Thyroid gland (tissue), 4 donors: ENCODE measurements around the gene SAMD3. TPM values are rescaled to one million over a fixed set of nuclear protein-coding genes. Genes with fewer than 3 reads are reported as not detected.
"Not testable (repeated sequence)": the region's sequence is repeated elsewhere in the genome, so short reads cannot be mapped to it uniquely, and the experiment has no call there.

ENCODE experiments used
- DNase-seq, 2 donors: peaks; one replicate each; pipeline ENCODE4 v3.0.0-alpha.2; 2019
- H3K27ac ChIP-seq, 3 donors: fragments of 200-600 bp; sonication (generic); 1 replicate in 2 of 3; 2 replicates in 1 of 3; pipeline ENCODE4 v1.5.1; 2016 to 2019; ENCODE audit warnings: mild to moderate bottlenecking in 1 of 3, moderate library complexity in 1 of 3
- H3K27me3 ChIP-seq: fragments of 200-600 bp; sonication (generic); one replicate; pipeline ENCODE4 v1.5.1; 2019
- H3K36me3 ChIP-seq, 2 donors: fragments of 200-600 bp; sonication (generic); one replicate each; pipeline ENCODE4 v1.5.1; 2016 to 2019
- H3K4me1 ChIP-seq, 2 donors: fragments of 200-600 bp; sonication (generic); one replicate each; pipeline ENCODE4 v1.5.1; 2017 to 2019
- H3K4me3 ChIP-seq, 3 donors: fragments of 200-600 bp; sonication (generic); replicated peaks in 1 of 3; 1 replicate in 2 of 3; 2 replicates in 1 of 3; pipeline ENCODE4 v1.5.1; 2016; ENCODE audit warnings: mild to moderate bottlenecking in 1 of 3
- H3K9me3 ChIP-seq: fragments of 200-600 bp; sonication (generic); one replicate; pipeline ENCODE4 v1.5.1; 2017
- POLR2A ChIP-seq, 2 donors: fragments of 450-650 bp; IDR thresholded peaks; one replicate each; pipeline ENCODE4 v1.6.1; 2017; ENCODE audit warnings: antibody characterized with exemption in 2 of 2, mild to moderate bottlenecking in 2 of 2, moderate library complexity in 1 of 2
- whole genome bisulfite sequencing, 2 donors: methylation state at CpG; one replicate each; pipeline ENCODE4 v1.1.5; 2017; 5-methylcytosine and 5-hydroxymethylcytosine counted together
- intact Hi-C: fragments of 100-400 bp; cut with DNase I; formaldehyde crosslinking; loops from one replicate; pipeline ENCODE4 v1.15.1; 2023
- total RNA-seq, 4 donors: library from RNA; depleted of rRNA; stranded (reverse); fragments of >200 nt; gene quantifications; one replicate each; pipeline ENCODE4 v1.2.3, GENCODE V29; 2016
- TF ChIP-seq, protein P1 (sequence below), 6 experiments: fragments of 200-600 bp in 3 of 6; fragments of 450-650 bp in 3 of 6; sonication (generic) in 3 of 6; IDR thresholded peaks; one replicate each; pipeline ENCODE4 v1.5.1; 2016 to 2019; ENCODE audit warnings: antibody characterized with exemption in 6 of 6, mild to moderate bottlenecking in 2 of 6, inconsistent platforms in 1 of 6, moderate library complexity in 1 of 6

The SAMD3 gene
- total RNA-seq, 4 donors from 2014 or later: 0.17 to 2.0 TPM; not detected in 2

DNA sequence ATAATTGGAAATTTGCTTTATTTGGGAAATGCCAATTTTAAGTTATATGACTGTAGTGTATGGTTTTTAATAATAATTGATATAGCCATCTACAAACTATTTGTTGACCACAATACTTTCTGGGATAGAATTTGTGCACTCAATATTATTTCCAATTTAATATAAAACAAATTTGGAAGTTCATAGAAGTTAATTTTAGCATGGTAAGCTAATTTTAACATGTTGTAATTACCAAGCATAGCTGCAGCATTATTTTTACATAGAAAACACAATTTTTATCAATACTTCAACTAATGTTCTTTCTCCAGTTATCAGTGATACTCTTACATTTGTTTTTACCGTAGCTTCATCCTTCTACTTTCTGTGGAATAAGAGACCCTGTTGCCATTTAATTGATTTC is 103.5 kb downstream of the SAMD3 start:
- H3K4me3 ChIP-seq: no peak overlapping the region
- DNase-seq: no peak
- WGBS, 2 donors: 96 to 100% methylated on average over 1 of the region's 1 CpG

DNA sequence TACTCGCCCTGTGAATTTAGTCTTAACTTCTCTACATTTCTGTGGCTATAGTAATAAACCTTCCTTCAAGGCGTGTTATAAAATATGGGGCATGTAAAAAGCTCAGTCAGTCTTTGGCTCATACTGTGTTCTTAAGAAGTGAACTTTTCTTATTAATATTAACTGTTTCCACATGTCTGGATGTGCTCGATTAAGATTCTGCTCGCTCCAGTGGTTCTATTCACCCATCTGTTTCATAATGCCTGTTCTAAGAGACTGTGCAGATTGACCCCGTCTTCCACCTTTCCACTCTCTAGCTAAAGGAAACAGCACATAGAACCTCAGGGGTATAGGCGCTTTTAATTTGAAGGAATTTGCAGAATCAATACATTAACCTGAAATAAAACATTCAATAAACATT is 104.5 kb downstream of the SAMD3 start:
- no peak overlapping the region for H3K27ac ChIP-seq
- intact Hi-C loops: no loop called here
- TF ChIP-seq, protein P1, sequence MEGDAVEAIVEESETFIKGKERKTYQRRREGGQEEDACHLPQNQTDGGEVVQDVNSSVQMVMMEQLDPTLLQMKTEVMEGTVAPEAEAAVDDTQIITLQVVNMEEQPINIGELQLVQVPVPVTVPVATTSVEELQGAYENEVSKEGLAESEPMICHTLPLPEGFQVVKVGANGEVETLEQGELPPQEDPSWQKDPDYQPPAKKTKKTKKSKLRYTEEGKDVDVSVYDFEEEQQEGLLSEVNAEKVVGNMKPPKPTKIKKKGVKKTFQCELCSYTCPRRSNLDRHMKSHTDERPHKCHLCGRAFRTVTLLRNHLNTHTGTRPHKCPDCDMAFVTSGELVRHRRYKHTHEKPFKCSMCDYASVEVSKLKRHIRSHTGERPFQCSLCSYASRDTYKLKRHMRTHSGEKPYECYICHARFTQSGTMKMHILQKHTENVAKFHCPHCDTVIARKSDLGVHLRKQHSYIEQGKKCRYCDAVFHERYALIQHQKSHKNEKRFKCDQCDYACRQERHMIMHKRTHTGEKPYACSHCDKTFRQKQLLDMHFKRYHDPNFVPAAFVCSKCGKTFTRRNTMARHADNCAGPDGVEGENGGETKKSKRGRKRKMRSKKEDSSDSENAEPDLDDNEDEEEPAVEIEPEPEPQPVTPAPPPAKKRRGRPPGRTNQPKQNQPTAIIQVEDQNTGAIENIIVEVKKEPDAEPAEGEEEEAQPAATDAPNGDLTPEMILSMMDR (IDR thresholded peaks at IDR 0.05): no peak
- TF ChIP-seq POLR2A (IDR thresholded peaks at IDR 0.05): no peak
- no peaks in the 10 kb centered on the region for H3K9me3 ChIP-seq
- 86 to 91% methylated on average over 6 of the region's 6 CpGs for WGBS, 2 donors
- H3K4me1 ChIP-seq: no peaks in the 10 kb centered on the region
- H3K36me3 ChIP-seq: no peaks in the 10 kb centered on the region
- no peaks in the 10 kb centered on the region for H3K27me3 ChIP-seq
- DNase-seq: no peak
- no peak overlapping the region for H3K4me3 ChIP-seq

More for the DNA sequence above, 103.5 kb downstream of the SAMD3 start:
- Histone ChIP-seq H3K4me1 (no peaks in the 10 kb centered on the region), H3K27ac (no peak overlapping the region), H3K36me3 (no peaks in the 10 kb centered on the region), H3K9me3 (no peaks in the 10 kb centered on the region), H3K27me3 (no peaks in the 10 kb centered on the region)
- TF ChIP-seq POLR2A (IDR thresholded peaks at IDR 0.05): no peak
- TF ChIP-seq, protein P1 (IDR thresholded peaks at IDR 0.05): no peak
- intact Hi-C loops: no loop called here

DNA sequence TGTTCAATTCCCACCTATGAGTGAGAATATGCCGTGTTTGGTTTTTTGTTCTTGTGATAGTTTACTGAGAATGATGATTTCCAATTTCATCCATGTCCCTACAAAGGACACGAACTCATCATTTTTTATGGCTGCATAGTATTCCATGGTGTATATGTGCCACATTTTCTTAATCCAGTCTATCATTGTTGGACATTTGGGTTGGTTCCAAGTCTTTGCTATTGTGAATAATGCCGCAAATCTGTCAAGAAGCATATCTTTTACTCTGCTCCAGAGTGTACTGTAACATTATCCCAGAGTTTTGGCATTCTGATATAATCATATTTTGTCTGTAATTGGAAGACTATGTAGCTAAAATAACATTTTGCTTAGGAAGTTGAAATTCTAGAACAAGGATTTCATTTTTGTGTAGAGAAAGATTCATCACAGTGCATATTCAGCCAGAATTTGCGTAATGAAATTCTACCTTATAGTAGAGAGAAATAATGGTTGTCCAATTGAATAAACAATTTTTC is 105.5 kb downstream of the SAMD3 start:
- WGBS, 2 donors: 96 to 98% methylated on average over 2 to 3 of the region's 4 CpGs

DNA sequence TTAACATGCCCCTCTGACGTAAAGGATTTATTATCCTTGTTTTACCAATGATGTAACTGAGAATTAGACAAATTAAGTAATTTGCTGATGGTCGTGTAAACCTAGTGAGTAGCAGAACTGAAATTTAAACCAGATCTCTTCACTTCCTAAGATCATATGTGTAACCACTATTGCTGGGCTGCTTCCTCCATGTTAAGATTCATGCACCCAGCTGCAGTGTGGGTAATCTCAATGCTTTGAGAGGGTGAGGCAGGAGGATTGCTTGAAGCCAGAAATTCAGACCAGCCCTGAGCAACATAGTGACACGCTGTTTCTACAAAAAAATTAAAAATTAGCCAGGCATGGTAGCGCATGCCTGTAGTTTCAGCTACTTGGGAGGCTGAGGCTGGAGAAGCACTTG is 106.5 kb downstream of the SAMD3 start:
- DNase-seq: no peak
- TF ChIP-seq, protein P1 (IDR thresholded peaks at IDR 0.05): no peak
- TF ChIP-seq POLR2A (IDR thresholded peaks at IDR 0.05): no peak
- H3K4me1 ChIP-seq: no peaks in the 10 kb centered on the region
- H3K27me3 ChIP-seq: no peaks in the 10 kb centered on the region
- no peaks in the 10 kb centered on the region for H3K9me3 ChIP-seq
- WGBS, 2 donors: 95% methylated on average over 4 of the region's 4 CpGs
- intact Hi-C loops: no loop called here
- no peak overlapping the region for H3K27ac ChIP-seq
- no peaks in the 10 kb centered on the region for H3K36me3 ChIP-seq
- H3K4me3 ChIP-seq: no peak overlapping the region

More for the DNA sequence above, 105.5 kb downstream of the SAMD3 start:
- H3K36me3 ChIP-seq, H3K4me3 ChIP-seq, intact Hi-C loops, H3K4me1 ChIP-seq, DNase-seq, H3K27me3 ChIP-seq, H3K9me3 ChIP-seq, H3K27ac ChIP-seq: not testable (repeated sequence)

DNA sequence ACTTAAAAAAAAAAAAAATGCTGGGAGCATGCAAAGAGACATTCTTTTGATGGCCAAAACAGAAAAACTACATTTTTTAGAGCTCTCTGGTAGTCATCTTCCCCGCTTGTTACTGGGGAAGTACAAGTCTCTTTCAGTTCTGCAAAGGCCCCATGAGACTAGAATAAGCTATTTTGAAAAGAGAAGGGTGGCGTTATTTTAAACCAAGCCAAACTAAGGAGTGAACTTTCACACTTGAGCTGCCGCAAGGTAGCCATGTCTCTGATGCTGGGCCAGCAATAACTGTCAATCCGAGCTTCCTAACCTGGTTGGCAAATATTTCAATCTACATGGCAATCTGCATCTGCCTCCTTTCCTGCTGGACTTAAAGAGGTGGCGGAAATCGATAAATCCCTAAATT is 107.7 kb downstream of the SAMD3 start:
- no peak for DNase-seq
- Histone ChIP-seq H3K36me3 (no peaks in the 10 kb centered on the region), H3K4me1 (no peaks in the 10 kb centered on the region), H3K9me3 (no peaks in the 10 kb centered on the region), H3K27ac (no peak overlapping the region), H3K4me3 (no peak overlapping the region), H3K27me3 (no peaks in the 10 kb centered on the region)
- 77 to 86% methylated on average over 6 of the region's 6 CpGs for WGBS, 2 donors
- TF ChIP-seq, protein P1 (IDR thresholded peaks at IDR 0.05): no peak
- no peak for TF ChIP-seq POLR2A (IDR thresholded peaks at IDR 0.05)
- intact Hi-C loops: no loop called here
